Body of pancreas (tissue), 4 donors: Measurements from ENCODE around the gene SMG9.

Experiments used
- CTCF ChIP-seq, 7 experiments: fragments of 450-650 bp in 4 of 7; fragments of 200-600 bp in 3 of 7; sonication (generic) in 3 of 7; IDR thresholded peaks; one replicate each; pipeline ENCODE4 v1.5.1; 2016 to 2019; ENCODE audit warnings: antibody characterized with exemption in 7 of 7
- POLR2A ChIP-seq, 3 donors: fragments of 450-650 bp; IDR thresholded peaks; one replicate each; pipeline ENCODE4 v1.6.1; 2016; ENCODE audit warnings: antibody characterized with exemption in 3 of 3, mild to moderate bottlenecking in 2 of 3

- TF ChIP-seq CTCF (IDR thresholded peaks at IDR 0.05) (no peak), POLR2A (IDR thresholded peaks at IDR 0.05) (no peak)
Observed at GRCh38 chr19:43713208-43713607, 41.6 kb downstream of the SMG9 start.
